Activated T-cell treated with anti-CD3 and anti-CD28 coated beads, Interleukin-2, amount 50 U/mL, for 1 hour (primary cell): Measurements from ENCODE around the gene IL10RB.
"Not testable (repeated sequence)": the region's sequence is repeated elsewhere in the genome, so short reads cannot be mapped to it uniquely, and the experiment has no call there.

Source experiments
- DNase-seq: peaks from one replicate; pipeline ENCODE4 v3.0.0-alpha.2; 2020

The IL10RB gene

GRCh38 chr21:33305344-33305671 is 39.1 kb downstream of the IL10RB start:
- DNase-seq, result no peak

- no peak for DNase-seq
Observed at GRCh38 chr21:33305938-33306337, 39.8 kb downstream of the IL10RB start.

- DNase-seq, result no peak
Observed at GRCh38 chr21:33308586-33309490, 42.7 kb downstream of the IL10RB start.

- DNase-seq, result no peak
Observed at GRCh38 chr21:33309778-33310177, 43.6 kb downstream of the IL10RB start.

- DNase-seq, result no peak
Observed at GRCh38 chr21:33312121-33312520, 46.0 kb downstream of the IL10RB start.

GRCh38 chr21:33313183-33313582 is 47.0 kb downstream of the IL10RB start:
- DNase-seq, result no peak

GRCh38 chr21:33313611-33314010 is 47.4 kb downstream of the IL10RB start:
- DNase-seq, result no peak

- no peak for DNase-seq
Observed at GRCh38 chr21:33314111-33314510, 47.9 kb downstream of the IL10RB start.

GRCh38 chr21:33315946-33316710 is 50.0 kb downstream of the IL10RB start:
- DNase-seq, result no peak

GRCh38 chr21:33317145-33317544 is 51.0 kb downstream of the IL10RB start:
- no peak for DNase-seq

- DNase-seq, result no peak
Observed at GRCh38 chr21:33317786-33318486, 51.8 kb downstream of the IL10RB start.

- DNase-seq, result not testable (repeated sequence)
Observed at GRCh38 chr21:33321005-33321404, 54.8 kb downstream of the IL10RB start.

- not testable (repeated sequence) for DNase-seq
Observed at GRCh38 chr21:33323610-33324009, 57.4 kb downstream of the IL10RB start.

- DNase-seq, result peak; percentile 97
Observed at GRCh38 chr21:33324291-33325221, 58.4 kb downstream of the IL10RB start, which contains the start of gene IFNAR1. IFNAR1 (plus strand) TSS chr21:33324970; CDS start chr21:33325056, 86 bp downstream.

- DNase-seq, result peak; percentile 75
Observed at GRCh38 chr21:33325222-33326067, 59.3 kb downstream of the IL10RB start.

GRCh38 chr21:33327326-33327725 is 61.2 kb downstream of the IL10RB start:
- DNase-seq, result no peak

GRCh38 chr21:33327792-33328433 is 61.7 kb downstream of the IL10RB start:
- DNase-seq, result no peak

- no peak for DNase-seq
Observed at GRCh38 chr21:33330726-33331125, 64.6 kb downstream of the IL10RB start.

GRCh38 chr21:33332143-33332542 is 66.0 kb downstream of the IL10RB start:
- DNase-seq, result no peak

- DNase-seq, result no peak
Observed at GRCh38 chr21:33334191-33334590, 68.0 kb downstream of the IL10RB start.

GRCh38 chr21:33334824-33335223 is 68.7 kb downstream of the IL10RB start:
- no peak for DNase-seq
